Activated B cell treated with CpG ODN at 0.5 μM for 24 hours (primary cell): ENCODE measurements around the gene HEATR5A. TPM values are rescaled to one million over a fixed set of nuclear protein-coding genes. Genes with fewer than 3 reads are reported as not detected.
A peak's percentile ranks its signal among the peaks of the same experiment; 100 is the strongest.
"Not testable (repeated sequence)": the region's sequence is repeated elsewhere in the genome, so short reads cannot be mapped to it uniquely, and the experiment has no call there.

Experiments used
- ATAC-seq: fragments of 200-7000 bp; cut with Tn5 transposase; one replicate; pipeline ENCODE4 v1.10.0; 2021; ENCODE audit warnings: low read depth, mild to moderate bottlenecking, moderate library complexity
- CTCF ChIA-PET: fragments of 350-600 bp; sonication (Branson Sonifier 250); formaldehyde crosslinking; loops from one replicate; lab custom pipeline; 2021; ENCODE audit warnings: antibody characterized with exemption; lab: Charles Lee
- POLR2A ChIA-PET: fragments of 350-600 bp; sonication (Branson Sonifier 250); formaldehyde crosslinking; loops from one replicate; lab custom pipeline; 2021; ENCODE audit warnings: antibody characterized with exemption; lab: Charles Lee
- DNase-seq: peaks from one replicate; pipeline ENCODE4 v3.0.0; 2022
- H3K27ac Mint-ChIP-seq: one replicate; pipeline ENCODE4 v1.8.0; 2020; ENCODE audit warnings: mixed read lengths
- H3K27me3 Mint-ChIP-seq: one replicate; pipeline ENCODE4 v1.8.0; 2021; ENCODE audit warnings: mixed read lengths
- H3K36me3 Mint-ChIP-seq: one replicate; pipeline ENCODE4 v1.8.0; 2021; ENCODE audit warnings: low read depth, mixed read lengths
- H3K4me1 Mint-ChIP-seq: one replicate; pipeline ENCODE4 v1.8.0; 2021; ENCODE audit warnings: mixed read lengths
- H3K4me3 Mint-ChIP-seq: one replicate; pipeline ENCODE4 v1.8.0; 2020; ENCODE audit warnings: mild to moderate bottlenecking, mixed read lengths
- H3K9me3 Mint-ChIP-seq: one replicate; pipeline ENCODE4 v1.8.0; 2020; ENCODE audit warnings: mixed read lengths
- CTCF ChIP-seq: fragments of 200-600 bp; IDR thresholded peaks from one replicate; pipeline ENCODE4 v1.8.0; 2022; ENCODE audit warnings: antibody characterized with exemption, mild to moderate bottlenecking
- intact Hi-C: fragments of 100-400 bp; cut with micrococcal nuclease; formaldehyde crosslinking; loops from one replicate; pipeline ENCODE4 v1.15.1; 2024
- total RNA-seq: library from RNA; stranded (reverse); gene quantifications from 2 replicates; pipeline ENCODE4 v1.2.3, GENCODE V29; 2022

The HEATR5A gene
- total RNA-seq: 11.1 and 13.2 TPM in 2 replicates

- intact Hi-C loops: loop anchor here (1.0 to 2.0 kb wide), 10 partner anchors 10 to 861 kb away; partner anchors contain the start of genes ARHGAP5, DTD2, G2E3 and GPR33
- H3K27ac Mint-ChIP-seq: peak within 1 kb of the TSS; percentile 90
- POLR2A ChIA-PET: interaction anchor here (0.5 to 2.8 kb wide), 22 partner anchors 10 to 862 kb away, joined by 3 to 25 read pairs (median 3); partner anchors contain the start of genes AP4S1, ARHGAP5, DTD2 and G2E3
- H3K4me3 Mint-ChIP-seq: peak within 1 kb of the TSS; percentile 96
- H3K9me3 Mint-ChIP-seq: no peaks in the 10 kb centered on the region
- TF ChIP-seq CTCF: no peak
- DNase-seq (peak; percentile 95), ATAC-seq (peak; percentile 97)
- no peaks in the 10 kb centered on the region for H3K27me3 Mint-ChIP-seq
- peaks cover 2% of the 10 kb centered on the region for H3K36me3 Mint-ChIP-seq
- H3K4me1 Mint-ChIP-seq: peaks cover 22% of the 10 kb centered on the region
- CTCF ChIA-PET: interaction anchor here (0.8 to 2.2 kb wide), 4 partner anchors 9 to 32 kb away, joined by 3 to 9 read pairs (median 4); no protein-coding TSS in a partner anchor
These were observed at the start of gene HEATR5A for GRCh38 chr14:31420319-31421111. Gene HEATR5A, minus strand, starts transcription at chr14:31420550. Its CDS starts 17,575 bp downstream, at chr14:31402975.

- ATAC-seq: no peak
- no peaks in the 10 kb centered on the region for H3K9me3 Mint-ChIP-seq
- CTCF ChIA-PET: no interaction called here
- H3K4me1 Mint-ChIP-seq: peaks cover 5% of the 10 kb centered on the region
- H3K4me3 Mint-ChIP-seq: no peak overlapping the region
- intact Hi-C loops: no loop called here
- no peak overlapping the region for H3K27ac Mint-ChIP-seq
- no peak for DNase-seq
- H3K27me3 Mint-ChIP-seq: peaks cover 1% of the 10 kb centered on the region
- no peak for TF ChIP-seq CTCF
- POLR2A ChIA-PET: no interaction called here
- no peaks in the 10 kb centered on the region for H3K36me3 Mint-ChIP-seq
These were observed 46.2 kb upstream of the HEATR5A start for GRCh38 chr14:31466554-31466953.

DNA sequence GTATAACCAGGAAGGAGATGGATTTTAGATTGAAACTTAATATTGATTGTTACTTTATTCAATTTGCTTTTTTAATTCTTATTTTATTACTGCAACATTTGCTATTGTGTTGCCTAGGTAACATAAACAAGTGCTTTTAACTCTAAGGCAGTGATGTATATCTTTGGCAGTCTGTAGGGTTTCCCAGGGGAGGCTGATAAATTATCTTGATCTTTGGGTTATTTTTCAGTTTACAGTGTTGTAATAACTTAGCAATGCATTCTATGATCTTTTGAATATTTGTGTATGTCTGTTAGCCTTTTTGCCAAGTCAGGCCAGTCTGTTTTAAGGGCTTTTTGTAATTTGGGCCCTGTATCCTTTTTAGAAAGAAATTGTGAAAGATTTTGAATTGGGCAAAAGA, 44.8 kb upstream of the HEATR5A start:
- CTCF ChIA-PET: no interaction called here
- TF ChIP-seq CTCF: no peak
- no peak overlapping the region for H3K4me3 Mint-ChIP-seq
- ATAC-seq (no peak), DNase-seq (no peak)
- no peaks in the 10 kb centered on the region for H3K27me3 Mint-ChIP-seq
- no peak overlapping the region for H3K27ac Mint-ChIP-seq
- intact Hi-C loops: no loop called here
- H3K9me3 Mint-ChIP-seq: no peaks in the 10 kb centered on the region
- H3K4me1 Mint-ChIP-seq: peaks cover 7% of the 10 kb centered on the region
- POLR2A ChIA-PET: no interaction called here
- no peaks in the 10 kb centered on the region for H3K36me3 Mint-ChIP-seq

- CTCF ChIA-PET, H3K27me3 Mint-ChIP-seq, H3K27ac Mint-ChIP-seq, H3K9me3 Mint-ChIP-seq, DNase-seq, H3K4me3 Mint-ChIP-seq, ATAC-seq, H3K36me3 Mint-ChIP-seq, intact Hi-C loops: not testable (repeated sequence)
- H3K4me1 Mint-ChIP-seq: peaks cover 18% of the 10 kb centered on the region
- POLR2A ChIA-PET: interaction anchor here (1.3 kb wide), 1 partner anchor 42 kb away, joined by 4 read pairs; the partner anchor contains the start of gene HEATR5A
These were observed 42.1 kb upstream of the HEATR5A start for GRCh38 chr14:31462450-31462849.

- peaks cover 24% of the 10 kb centered on the region for H3K4me1 Mint-ChIP-seq
- ATAC-seq (no peak), DNase-seq (no peak)
- no peaks in the 10 kb centered on the region for H3K9me3 Mint-ChIP-seq
- CTCF ChIA-PET: no interaction called here
- H3K4me3 Mint-ChIP-seq: no peak overlapping the region
- POLR2A ChIA-PET: no interaction called here
- H3K36me3 Mint-ChIP-seq: no peaks in the 10 kb centered on the region
- intact Hi-C loops: no loop called here
- no peaks in the 10 kb centered on the region for H3K27me3 Mint-ChIP-seq
- no peak overlapping the region for H3K27ac Mint-ChIP-seq
- no peak for TF ChIP-seq CTCF
These were observed 41.2 kb upstream of the HEATR5A start for GRCh38 chr14:31461545-31461944.
